GM18861 (cell line): ENCODE measurements around the gene PUSL1.
"Not testable (repeated sequence)": the region's sequence is repeated elsewhere in the genome, so short reads cannot be mapped to it uniquely, and the experiment has no call there.

ENCODE experiments used
- ATAC-seq: cut with Tn5 transposase; IDR thresholded peaks from one replicate; pipeline ENCODE4 v1.9.1; 2021; ENCODE audit not compliant: unreplicated experiment

The PUSL1 gene

DNA sequence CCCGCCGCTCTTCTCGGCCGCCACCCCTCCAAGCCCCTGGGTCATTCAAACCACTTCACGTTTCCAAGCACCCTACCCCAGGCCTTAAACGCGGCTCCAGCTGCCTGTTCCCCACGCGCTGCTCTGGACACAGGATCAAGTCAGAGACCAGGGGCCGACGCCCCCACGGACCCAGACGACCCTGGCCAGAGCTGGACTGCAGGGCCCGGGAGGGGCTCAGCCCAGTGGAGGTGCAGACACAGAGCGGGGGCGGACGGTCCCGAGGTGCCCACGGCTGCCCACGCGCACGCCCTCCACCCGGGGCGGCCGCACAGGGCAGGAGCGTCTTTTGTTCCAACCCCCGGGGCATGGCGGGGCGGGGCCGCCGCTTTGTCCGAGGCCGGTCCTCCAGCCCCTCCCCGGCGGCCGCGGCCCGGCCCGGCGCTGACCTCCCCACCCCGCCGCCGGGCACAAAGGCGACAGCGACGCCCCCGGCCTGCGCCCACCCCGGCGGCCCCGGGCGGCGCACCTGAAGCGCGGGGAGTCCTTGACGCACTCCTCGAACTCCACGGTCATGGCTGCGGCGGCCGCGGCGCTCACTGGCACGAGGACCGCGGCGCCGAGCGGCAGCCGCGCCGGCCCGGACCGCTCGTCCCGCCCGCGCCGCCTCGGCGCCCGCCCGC lies 1.0 kb upstream of the PUSL1 start:
- ATAC-seq: peak; percentile 10

DNA sequence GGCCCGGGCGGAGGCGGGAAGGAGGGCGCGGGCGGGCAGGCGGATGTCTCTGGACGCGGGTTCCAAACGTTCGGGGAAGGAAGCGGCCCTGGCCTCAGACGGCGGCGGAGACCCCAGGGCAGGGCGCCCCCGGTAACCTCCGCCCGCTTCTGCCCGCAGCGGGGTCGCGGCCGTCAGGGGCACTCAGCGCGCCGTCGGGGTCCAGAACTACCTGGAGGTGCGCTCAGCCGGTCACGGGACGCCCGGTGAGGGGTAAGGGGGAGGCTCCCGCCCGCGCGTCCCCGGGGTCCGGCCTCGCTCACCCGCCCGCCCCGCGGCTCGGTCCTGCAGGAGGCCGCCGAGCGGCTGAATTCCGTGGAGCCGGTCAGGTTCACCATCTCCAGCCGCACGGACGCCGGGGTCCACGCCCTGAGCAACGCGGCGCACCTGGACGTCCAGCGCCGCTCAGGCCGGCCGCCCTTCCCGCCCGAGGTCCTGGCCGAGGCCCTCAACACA lies 406 bp downstream of the PUSL1 start:
- no peak for ATAC-seq

DNA sequence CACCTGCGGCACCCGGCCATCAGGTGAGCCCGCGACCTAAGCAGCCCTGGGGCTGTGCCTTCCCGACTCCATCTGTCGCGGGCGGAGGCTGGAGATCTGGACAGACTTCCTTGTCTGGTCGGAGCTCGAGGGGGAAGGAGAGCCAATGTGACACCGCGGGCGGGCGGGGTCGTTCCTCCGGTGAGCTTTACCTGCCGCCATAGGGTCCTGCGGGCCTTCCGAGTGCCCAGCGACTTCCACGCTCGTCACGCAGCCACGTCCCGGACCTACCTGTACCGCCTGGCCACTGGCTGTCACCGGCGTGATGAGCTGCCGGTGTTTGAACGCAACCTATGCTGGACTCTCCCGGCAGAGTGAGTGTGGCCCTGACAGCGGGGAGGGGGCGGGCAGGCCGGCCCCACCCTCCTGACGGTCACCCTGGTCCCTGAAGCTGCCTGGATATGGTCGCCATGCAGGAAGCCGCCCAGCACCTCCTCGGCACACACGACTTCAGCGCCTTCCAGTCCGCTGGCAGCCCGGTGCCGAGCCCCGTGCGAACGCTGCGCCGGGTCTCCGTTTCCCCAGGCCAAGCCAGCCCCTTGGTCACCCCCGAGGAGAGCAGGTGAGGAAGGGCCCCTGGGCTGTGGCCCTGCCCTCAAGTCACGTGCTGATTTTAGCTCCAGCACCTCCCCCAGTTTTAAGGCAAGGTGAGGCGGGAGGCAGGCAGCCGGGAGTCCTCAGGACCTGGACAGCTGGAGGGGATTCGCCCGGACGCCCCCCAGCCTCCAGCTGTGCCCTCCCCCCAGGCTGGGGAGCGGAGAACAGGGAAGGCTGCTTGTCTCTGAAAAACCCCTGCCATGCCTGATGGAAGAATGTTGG lies 1.1 kb downstream of the PUSL1 start:
- no peak for ATAC-seq

DNA sequence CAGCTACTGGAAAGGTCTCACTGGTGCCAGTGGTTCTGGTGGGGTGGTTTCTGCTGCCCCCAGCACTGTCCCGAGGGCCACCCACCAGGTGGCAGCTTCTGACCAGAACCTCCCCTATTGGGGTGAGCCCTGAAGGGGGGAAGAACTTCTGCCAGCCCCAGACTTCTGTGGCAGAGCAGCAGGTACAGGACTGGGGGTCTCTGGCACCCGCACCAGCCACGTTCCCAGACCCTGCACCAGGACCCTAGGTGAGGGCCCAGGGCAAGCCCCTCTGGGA lies 1.6 kb downstream of the PUSL1 start:
- ATAC-seq: no peak

DNA sequence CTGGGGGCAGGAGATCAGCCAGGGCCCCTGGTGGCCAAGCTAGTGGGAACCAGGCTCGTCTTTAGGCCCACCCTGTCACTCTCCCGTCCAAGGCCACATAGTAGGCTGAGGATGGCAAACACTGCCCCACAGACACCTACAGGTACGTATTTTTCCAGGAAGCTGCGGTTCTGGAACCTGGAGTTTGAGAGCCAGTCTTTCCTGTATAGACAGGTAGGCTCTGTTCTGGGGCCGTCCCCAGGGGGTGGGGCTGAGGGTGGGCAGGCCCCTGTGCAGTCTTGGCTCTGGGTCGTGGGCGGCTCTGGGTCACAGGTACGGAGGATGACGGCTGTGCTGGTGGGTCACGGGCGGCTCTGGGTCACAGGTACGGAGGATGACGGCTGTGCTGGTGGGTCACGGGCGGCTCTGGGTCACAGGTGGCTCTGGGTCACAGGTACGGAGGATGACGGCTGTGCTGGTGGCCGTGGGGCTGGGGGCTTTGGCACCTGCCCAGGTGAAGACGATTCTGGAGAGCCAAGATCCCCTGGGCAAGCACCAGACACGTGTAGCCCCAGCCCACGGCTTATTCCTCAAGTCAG lies 2.2 kb downstream of the PUSL1 start:
- no peak for ATAC-seq

DNA sequence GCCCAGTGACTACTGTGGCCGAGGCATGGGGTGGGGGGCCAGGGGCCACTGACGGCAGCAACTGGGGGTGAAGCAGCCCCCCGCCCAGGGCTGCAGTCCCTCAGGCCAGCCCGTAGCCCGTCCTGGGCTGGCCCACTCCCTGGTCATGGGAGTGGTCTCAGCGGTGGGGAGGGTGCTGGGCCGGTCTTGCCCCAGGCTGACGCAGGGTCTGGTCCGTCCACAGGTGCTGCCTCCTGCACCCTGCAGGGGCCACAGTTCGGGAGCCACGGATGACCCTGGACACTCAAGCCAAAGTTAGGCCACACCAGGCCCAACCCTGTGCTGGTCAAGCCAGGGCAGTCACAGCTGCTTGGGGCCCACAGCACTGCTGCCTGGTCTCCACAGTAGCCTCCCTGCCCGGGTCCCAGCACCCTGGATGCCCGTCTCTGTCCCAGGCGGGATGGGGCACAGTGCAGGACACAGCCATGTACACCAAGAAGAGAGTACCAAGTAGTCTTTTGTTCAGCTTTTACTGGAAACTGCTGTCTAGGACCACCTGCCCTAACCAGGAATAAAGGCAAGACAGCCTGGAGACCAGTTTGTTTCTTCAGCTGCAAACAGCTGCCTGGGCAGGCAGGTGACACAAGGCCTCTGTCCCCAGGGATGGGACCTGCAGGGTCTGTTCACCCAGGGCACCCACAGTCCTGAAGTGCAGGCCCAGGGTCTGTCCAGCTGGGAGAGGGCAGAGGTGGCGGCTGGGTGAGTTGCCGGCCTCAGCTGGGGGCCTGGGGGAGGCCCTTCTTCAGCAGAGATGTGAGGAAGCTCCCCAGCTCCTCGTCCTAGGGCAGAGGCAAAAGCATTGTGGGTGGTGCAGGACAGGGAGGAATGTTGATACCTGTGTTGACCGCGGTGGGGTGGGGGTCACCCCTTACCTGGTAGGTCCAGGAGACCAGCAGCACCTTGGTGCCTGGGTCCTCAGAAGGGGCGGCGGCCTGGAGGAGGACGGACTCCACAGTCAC lies 3.0 kb downstream of the PUSL1 start:
- no peak for ATAC-seq

- no peak for ATAC-seq
Observed at GRCh38 chr1:1312450-1313314, 4.3 kb downstream of the PUSL1 start.

GRCh38 chr1:1313500-1314236 lies 5.3 kb downstream of the PUSL1 start:
- ATAC-seq: no peak

DNA sequence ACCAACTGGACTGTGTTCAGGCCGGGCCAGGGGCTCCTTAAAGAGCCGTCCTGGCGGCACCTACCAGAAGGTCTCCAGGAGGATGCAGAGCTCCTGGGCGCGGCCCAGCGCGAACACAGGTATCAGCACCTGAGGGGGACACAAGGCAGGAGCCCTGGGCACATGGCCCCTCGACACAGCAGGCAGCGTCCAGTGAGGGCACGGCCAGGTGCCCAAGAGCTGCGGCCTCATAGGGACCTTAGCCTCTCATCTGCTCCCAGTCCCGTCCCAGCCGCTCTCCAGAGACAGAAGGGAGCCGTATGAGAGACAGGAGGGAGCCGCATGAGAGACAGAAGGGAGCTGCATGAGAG lies 5.8 kb downstream of the PUSL1 start:
- ATAC-seq: no peak

DNA sequence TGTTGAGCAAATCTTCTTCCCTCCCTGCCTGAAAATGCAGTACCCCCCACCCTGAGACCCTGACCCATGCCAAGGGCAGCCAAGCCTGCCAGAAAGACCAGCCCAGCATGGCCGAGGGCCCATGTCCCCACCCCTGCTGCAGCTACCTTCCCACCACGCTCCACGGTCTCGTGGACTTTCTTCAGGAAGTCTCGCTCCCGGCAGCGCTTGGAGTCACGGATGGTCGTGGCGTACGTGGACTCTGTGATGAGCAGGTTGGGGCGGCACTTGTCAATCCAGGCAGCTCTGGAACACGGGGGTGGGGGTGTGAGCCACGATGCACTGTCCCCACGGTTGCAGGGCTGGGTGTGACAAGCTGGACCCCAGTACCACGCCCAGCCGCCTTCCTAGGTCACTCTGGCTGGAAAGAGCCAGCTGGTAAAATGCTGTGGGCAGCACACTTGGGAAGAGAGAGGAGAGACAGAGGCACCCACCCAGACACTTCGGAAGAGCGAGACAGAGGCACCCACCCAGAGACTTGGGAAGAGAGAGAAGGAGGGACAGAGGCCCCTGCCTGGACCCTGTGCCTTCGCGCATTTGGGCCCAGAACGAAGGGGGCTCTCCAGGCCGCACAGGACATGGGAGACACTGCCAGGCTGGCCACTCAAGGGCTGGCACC lies 6.4 kb downstream of the PUSL1 start:
- no peak for ATAC-seq

- ATAC-seq: no peak
Observed at GRCh38 chr1:1315435-1315954, 7.1 kb downstream of the PUSL1 start.

- ATAC-seq: not testable (repeated sequence)
Observed at GRCh38 chr1:1316199-1316598, 7.8 kb downstream of the PUSL1 start.

GRCh38 chr1:1317420-1317819 lies 9.0 kb downstream of the PUSL1 start:
- no peak for ATAC-seq

DNA sequence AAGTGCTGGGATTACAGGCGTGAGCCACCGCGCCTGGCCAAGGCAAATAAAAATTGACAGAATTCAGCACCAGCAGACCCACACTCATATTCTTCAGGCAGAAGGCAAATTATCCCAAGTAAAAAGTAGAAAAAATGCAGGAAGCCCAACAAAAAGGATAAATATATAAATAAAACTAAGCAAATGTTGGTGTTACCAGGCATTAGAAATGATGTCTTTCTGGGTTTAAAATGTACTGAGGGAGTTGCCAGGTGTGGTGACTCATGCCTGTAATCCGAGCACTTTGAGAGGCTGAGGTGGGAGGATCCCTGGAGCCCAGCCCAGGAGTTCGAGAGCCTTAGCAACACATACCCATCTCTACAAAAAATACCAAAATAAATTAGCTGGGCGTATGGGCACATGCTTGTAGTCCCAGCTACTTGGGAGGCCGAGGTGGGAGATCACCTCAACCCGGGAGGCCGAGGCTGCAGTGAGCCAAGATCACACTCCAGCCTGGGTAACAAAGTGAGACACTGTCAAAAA lies 9.8 kb downstream of the PUSL1 start:
- no peak for ATAC-seq

DNA sequence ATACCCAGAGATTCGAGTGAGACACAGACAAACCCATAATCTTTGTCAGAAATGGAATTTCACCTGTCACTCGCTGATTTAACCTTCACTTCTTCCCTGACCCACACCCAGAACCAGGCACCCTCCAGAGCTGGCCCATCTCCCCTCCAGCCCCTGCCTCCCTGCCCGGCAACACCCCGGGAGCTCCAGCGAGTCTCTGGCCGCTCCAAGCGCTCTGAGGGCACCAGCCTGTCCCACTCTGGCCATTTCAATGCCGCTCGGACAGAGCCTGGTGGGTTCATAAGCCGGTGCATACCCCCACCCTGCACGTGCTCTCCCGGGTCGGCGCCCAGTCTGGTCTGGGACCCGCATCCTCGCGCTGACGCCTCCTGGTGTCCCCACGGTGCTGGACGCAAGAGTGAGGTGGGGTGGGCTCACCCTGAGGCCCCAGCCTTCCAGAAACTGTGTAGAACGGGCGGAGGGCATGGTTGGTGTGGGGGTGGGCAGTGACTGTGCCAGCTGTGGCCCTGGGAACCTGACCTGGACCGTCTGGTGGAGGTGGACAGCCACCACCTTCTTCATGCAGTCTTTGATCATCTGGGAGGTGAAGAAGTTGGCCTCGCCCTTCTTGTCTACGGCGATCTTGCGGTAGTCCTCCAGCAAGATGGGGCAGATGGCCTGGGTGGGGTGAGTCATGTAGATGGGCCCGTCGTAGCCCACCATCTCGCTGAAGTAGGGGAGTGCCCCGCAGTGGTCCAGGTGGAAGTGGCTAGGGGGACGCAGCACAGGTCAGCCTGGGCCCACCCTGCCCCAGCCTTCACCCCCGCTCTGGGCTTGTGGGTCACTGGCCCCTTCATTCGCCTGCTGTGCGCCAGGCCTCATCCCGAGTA lies 10.6 kb downstream of the PUSL1 start:
- no peak for ATAC-seq

- ATAC-seq: no peak
Observed at GRCh38 chr1:1319646-1319941, 11.2 kb downstream of the PUSL1 start.

GRCh38 chr1:1320666-1321448 lies 12.5 kb downstream of the PUSL1 start:
- no peak for ATAC-seq
